Lung (tissue), 4 donors: ENCODE results near the gene DACT2. TPM values are rescaled to one million over a fixed set of nuclear protein-coding genes. Genes with fewer than 3 reads are reported as not detected.

Source experiments
- polyA plus RNA-seq, 2 donors: library from polyadenylated mRNA; stranded (reverse); fragments of 200-250 nt; gene quantifications; one replicate each; pipeline ENCODE4 v1.2.1, GENCODE V29; 2013
- total RNA-seq, 2 donors: library from RNA; depleted of rRNA in 1 of 2; stranded (reverse); fragments of >200 nt in 1 of 2; gene quantifications; one replicate each; pipeline ENCODE4 v1.2.1, GENCODE V29; 2014 to 2021
- donor health status: Bipolar disorder and iron deficiency.
- donor health status: healthy.
- donor health status: DM: yes; HTN: yes; CAD: no.

The DACT2 gene
- total and polyA plus RNA-seq, 4 donors, result 0.30 to 2.6 (median 1.7) TPM

Other genes starting within 250 kb of the DACT2 start
- gene FRMD1, start 240.6 kb downstream of the DACT2 start, total RNA-seq, result 1 to 10 TPM in 1 of 2 donors, under 1 TPM in 1; 0.06 to 1.4 TPM
- gene FRMD1, start 240.6 kb downstream of the DACT2 start, polyA plus RNA-seq, result under 1 TPM; 0.02 to 0.14 TPM
- gene SMOC2, start 121.4 kb upstream of the DACT2 start, total RNA-seq, result 1 to 10 TPM; 3.9 to 5.3 TPM
- gene SMOC2, start 121.4 kb upstream of the DACT2 start, polyA plus RNA-seq, result 1 to 10 TPM; 1.3 to 6.4 TPM